HG02759 (cell line): Measurements from ENCODE around the gene PAPSS2.

Experiments
- ATAC-seq: cut with Tn5 transposase; IDR thresholded peaks from one replicate; pipeline ENCODE4 v1.9.1; 2021; ENCODE audit warnings: mild to moderate bottlenecking, moderate library complexity; ENCODE audit not compliant: unreplicated experiment

The PAPSS2 gene

GRCh38 chr10:87669752-87670151 lies 10.1 kb downstream of the PAPSS2 start:
- no peak for ATAC-seq

- no peak for ATAC-seq
Observed at GRCh38 chr10:87670586-87670985, 10.9 kb downstream of the PAPSS2 start.

- no peak for ATAC-seq
Observed at GRCh38 chr10:87671139-87671815, 11.6 kb downstream of the PAPSS2 start.

GRCh38 chr10:87672551-87672950 lies 12.9 kb downstream of the PAPSS2 start:
- ATAC-seq, result no peak

GRCh38 chr10:87674943-87675342 lies 15.3 kb downstream of the PAPSS2 start:
- ATAC-seq, result no peak

GRCh38 chr10:87675396-87676376 lies 16.0 kb downstream of the PAPSS2 start:
- no peak for ATAC-seq

- ATAC-seq, result no peak
Observed at GRCh38 chr10:87677595-87677994, 17.9 kb downstream of the PAPSS2 start.

GRCh38 chr10:87678302-87678701 lies 18.6 kb downstream of the PAPSS2 start:
- ATAC-seq, result no peak

- ATAC-seq, result no peak
Observed at GRCh38 chr10:87683356-87683755, 23.7 kb downstream of the PAPSS2 start.

GRCh38 chr10:87684001-87684638 lies 24.4 kb downstream of the PAPSS2 start:
- ATAC-seq, result no peak

- ATAC-seq, result no peak
Observed at GRCh38 chr10:87685832-87686574, 26.3 kb downstream of the PAPSS2 start.

GRCh38 chr10:87691506-87692070 lies 31.9 kb downstream of the PAPSS2 start:
- no peak for ATAC-seq

GRCh38 chr10:87692956-87693484 lies 33.3 kb downstream of the PAPSS2 start:
- ATAC-seq, result no peak

- ATAC-seq, result no peak
Observed at GRCh38 chr10:87694011-87694794, 34.5 kb downstream of the PAPSS2 start.

GRCh38 chr10:87695074-87695473 lies 35.4 kb downstream of the PAPSS2 start:
- ATAC-seq, result no peak

- no peak for ATAC-seq
Observed at GRCh38 chr10:87696922-87697745, 37.5 kb downstream of the PAPSS2 start.

GRCh38 chr10:87700031-87700796 lies 40.5 kb downstream of the PAPSS2 start:
- no peak for ATAC-seq
